Measurements from ENCODE around the gene RNF8.

The RNF8 gene

GRCh38 chr6:37347670-37348111 lies 6.1 kb upstream of the RNF8 start:
- Histone ChIP-seq H3K4me3 (ENCODE audit: low read depth, low read length) (no peak overlapping the region), H3K4me1 (no peaks in the 10 kb centered on the region), H3K27me3 (no peaks in the 10 kb centered on the region), H3K36me3 (no peaks in the 10 kb centered on the region), H3K9me3 (no peaks in the 10 kb centered on the region)
- no peak for DNase-seq
- TF ChIP-seq CTCF (IDR thresholded peaks at IDR 0.05; ENCODE audit: low read depth, low read length) = no peak

GRCh38 chr6:37351027-37351426 lies 2.8 kb upstream of the RNF8 start:
- Histone ChIP-seq H3K4me3 (ENCODE audit: low read depth, low read length) (no peak overlapping the region), H3K27me3 (no peaks in the 10 kb centered on the region), H3K9me3 (no peaks in the 10 kb centered on the region), H3K4me1 (no peaks in the 10 kb centered on the region), H3K36me3 (no peaks in the 10 kb centered on the region)
- DNase-seq = no peak
- TF ChIP-seq CTCF (IDR thresholded peaks at IDR 0.05; ENCODE audit: low read depth, low read length) = no peak

- H3K36me3 ChIP-seq = no peaks in the 10 kb centered on the region
- H3K27me3 ChIP-seq = no peaks in the 10 kb centered on the region
- no peak overlapping the region for H3K4me3 ChIP-seq (ENCODE audit: low read depth, low read length)
- H3K4me1 ChIP-seq = peaks cover 7% of the 10 kb centered on the region; the same call in 1 of the 2 replicates
- H3K9me3 ChIP-seq = no peaks in the 10 kb centered on the region
- no peak for TF ChIP-seq CTCF (IDR thresholded peaks at IDR 0.05; ENCODE audit: low read depth, low read length)
- no peak for DNase-seq
These were observed 1.4 kb upstream of the RNF8 start for GRCh38 chr6:37352384-37352783.

GRCh38 chr6:37354526-37355384 lies 972 bp downstream of the RNF8 start:
- no peaks in the 10 kb centered on the region for H3K27me3 ChIP-seq
- DNase-seq = peak; percentile 23
- no peaks in the 10 kb centered on the region for H3K9me3 ChIP-seq
- no peak for TF ChIP-seq CTCF (IDR thresholded peaks at IDR 0.05; ENCODE audit: low read depth, low read length)
- peak overlapping the region; percentile 74 for H3K4me3 ChIP-seq (ENCODE audit: low read depth, low read length)
- H3K4me1 ChIP-seq = peaks cover 16% of the 10 kb centered on the region
- no peaks in the 10 kb centered on the region for H3K36me3 ChIP-seq

- TF ChIP-seq CTCF (IDR thresholded peaks at IDR 0.05; ENCODE audit: low read depth, low read length) = no peak
- no peak for DNase-seq
- H3K9me3 ChIP-seq = no peaks in the 10 kb centered on the region
- no peak overlapping the region for H3K4me3 ChIP-seq (ENCODE audit: low read depth, low read length)
- H3K4me1 ChIP-seq = peaks cover 26% of the 10 kb centered on the region
- H3K27me3 ChIP-seq = no peaks in the 10 kb centered on the region
- peaks cover 14% of the 10 kb centered on the region; the same call in 1 of the 2 replicates for H3K36me3 ChIP-seq
These were observed 3.5 kb downstream of the RNF8 start for GRCh38 chr6:37357288-37357687.

- no peaks in the 10 kb centered on the region for H3K27me3 ChIP-seq
- no peak for DNase-seq
- TF ChIP-seq CTCF (IDR thresholded peaks at IDR 0.05; ENCODE audit: low read depth, low read length) = no peak
These were observed 4.1 kb downstream of the RNF8 start for GRCh38 chr6:37357860-37358259.

More at GRCh38 chr6:37357860-37358259, 4.1 kb downstream of the RNF8 start:
- Histone ChIP-seq H3K4me3 (ENCODE audit: low read depth, low read length) (no peak overlapping the region), H3K9me3 (no peaks in the 10 kb centered on the region), H3K36me3 (peaks cover 16% of the 10 kb centered on the region; the same call in 1 of the 2 replicates), H3K4me1 (peaks cover 32% of the 10 kb centered on the region)
